HG02970 (cell line): Measurements from ENCODE around the gene NTN4.
"Not testable (repeated sequence)": the region's sequence is repeated elsewhere in the genome, so short reads cannot be mapped to it uniquely, and the experiment has no call there.

Experiments used
- ATAC-seq: cut with Tn5 transposase; IDR thresholded peaks from one replicate; pipeline ENCODE4 v1.9.1; 2021; ENCODE audit warnings: mild to moderate bottlenecking, moderate library complexity, moderate number of reproducible peaks; ENCODE audit not compliant: unreplicated experiment, low FRiP score

NTN4 gene

GRCh38 chr12:95633732-95634465 is 156.7 kb downstream of the NTN4 start:
- no peak for ATAC-seq

DNA sequence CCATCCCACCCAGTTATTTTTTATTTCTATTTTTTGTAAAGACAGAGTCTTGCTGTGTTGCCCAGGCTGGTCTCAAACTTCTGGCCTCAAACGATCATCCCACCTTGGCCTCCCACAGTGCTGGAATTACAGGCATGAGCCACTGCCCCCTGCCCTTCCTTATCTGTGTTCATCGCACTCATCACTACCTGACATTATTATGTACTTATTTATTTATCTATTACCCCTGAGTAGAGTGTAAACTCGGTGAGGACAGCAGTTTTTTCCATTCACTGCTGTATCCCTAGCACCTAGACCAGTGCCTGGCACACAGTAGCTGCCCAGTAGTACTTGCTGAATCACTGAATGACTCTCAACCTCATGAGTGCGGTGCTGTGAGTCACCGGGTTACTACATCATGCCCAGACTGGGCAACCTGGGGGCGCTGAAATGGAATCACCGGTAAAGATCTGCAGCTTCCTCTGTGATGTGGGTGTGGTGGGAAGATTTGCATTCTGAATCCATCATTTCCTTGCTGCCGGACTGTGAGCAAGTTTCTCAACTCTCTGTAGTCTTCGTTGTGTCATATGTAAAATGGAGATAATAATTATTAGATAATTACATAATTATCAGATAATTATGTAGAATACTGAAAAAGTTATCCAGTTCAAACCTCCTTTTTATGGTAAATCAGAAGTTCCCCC is 157.4 kb downstream of the NTN4 start:
- no peak for ATAC-seq

DNA sequence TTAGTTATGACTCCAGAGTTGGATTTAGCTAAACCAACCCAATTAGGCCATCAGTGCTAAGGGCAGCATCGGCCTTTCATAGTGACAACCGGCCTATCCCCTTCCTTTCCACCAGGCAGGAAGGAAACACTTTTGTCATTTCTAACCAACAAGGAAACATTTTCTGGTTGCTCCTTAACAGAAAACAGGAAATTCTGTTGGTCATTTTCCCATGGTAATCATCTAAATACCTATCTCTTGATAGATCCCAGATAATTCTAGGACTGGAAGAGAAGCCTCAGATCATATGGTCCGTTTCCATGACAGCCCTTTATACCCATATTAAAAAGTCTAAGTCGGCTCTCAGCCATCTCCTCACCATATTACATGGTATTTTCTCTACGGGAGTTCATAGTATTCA is 160.1 kb downstream of the NTN4 start:
- ATAC-seq, result no peak

GRCh38 chr12:95629392-95629791 is 161.2 kb downstream of the NTN4 start:
- ATAC-seq, result no peak

GRCh38 chr12:95626854-95627253 is 163.7 kb downstream of the NTN4 start:
- no peak for ATAC-seq

- ATAC-seq, result no peak
Observed at GRCh38 chr12:95625012-95625411, 165.6 kb downstream of the NTN4 start.

DNA sequence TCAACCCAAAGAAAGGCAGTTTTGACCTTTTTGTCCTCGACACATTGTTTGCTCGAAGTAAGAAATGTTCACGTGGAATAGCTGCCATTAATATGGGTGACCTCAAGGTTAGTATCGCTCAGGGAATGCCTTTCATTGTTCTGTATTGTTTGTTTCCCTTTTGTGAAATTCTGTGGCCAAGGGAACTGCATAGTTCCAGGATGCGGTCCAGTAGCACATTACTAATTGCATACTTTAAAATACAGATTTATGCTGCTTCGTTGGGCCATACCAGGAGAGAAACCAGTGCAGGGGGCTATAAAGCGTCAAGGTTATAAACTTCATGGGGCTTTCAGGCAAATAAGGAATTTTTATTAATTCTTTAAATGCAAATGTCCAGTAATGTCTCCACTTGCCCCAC is 166.0 kb downstream of the NTN4 start:
- no peak for ATAC-seq

GRCh38 chr12:95623554-95624170 is 166.9 kb downstream of the NTN4 start:
- no peak for ATAC-seq

GRCh38 chr12:95622879-95623278 is 167.7 kb downstream of the NTN4 start:
- no peak for ATAC-seq

DNA sequence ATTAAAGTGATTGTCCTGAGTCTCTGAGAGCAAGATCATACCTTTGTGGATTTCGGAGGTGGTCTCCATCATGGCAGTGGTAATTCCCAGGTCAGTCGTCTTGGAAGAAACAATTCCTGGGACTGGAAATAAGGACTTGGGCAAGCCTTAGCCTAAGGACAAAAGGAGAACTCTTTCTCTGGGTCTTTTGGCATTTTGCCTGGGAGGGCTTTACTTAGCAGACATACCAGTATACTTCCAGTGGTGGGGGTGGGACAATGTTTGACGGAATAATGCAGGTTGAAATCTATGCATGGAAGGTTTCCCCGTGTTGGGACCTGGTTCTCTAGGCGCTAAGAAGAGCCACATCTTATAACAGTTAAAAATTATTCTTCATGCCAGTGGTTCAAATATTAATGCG is 168.8 kb downstream of the NTN4 start:
- ATAC-seq, result no peak

DNA sequence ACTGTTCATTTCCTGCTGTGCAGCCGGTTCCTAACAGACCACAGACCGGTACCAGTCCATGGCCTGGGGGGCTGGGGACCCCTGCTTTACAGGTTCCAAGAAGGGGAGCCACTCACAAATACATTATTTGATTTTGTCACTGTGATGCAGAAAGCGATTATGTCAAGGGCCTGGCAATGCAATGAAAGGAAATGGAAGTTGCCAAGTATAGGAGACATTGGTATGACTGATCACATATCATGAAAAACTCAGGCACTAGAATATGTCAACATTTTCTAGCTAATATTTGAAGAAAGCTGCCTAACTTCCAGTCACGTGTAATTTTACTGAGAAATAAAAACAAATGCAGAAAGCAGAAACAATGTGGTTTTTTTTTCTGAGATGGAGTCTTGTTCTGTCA is 170.4 kb downstream of the NTN4 start:
- no peak for ATAC-seq

DNA sequence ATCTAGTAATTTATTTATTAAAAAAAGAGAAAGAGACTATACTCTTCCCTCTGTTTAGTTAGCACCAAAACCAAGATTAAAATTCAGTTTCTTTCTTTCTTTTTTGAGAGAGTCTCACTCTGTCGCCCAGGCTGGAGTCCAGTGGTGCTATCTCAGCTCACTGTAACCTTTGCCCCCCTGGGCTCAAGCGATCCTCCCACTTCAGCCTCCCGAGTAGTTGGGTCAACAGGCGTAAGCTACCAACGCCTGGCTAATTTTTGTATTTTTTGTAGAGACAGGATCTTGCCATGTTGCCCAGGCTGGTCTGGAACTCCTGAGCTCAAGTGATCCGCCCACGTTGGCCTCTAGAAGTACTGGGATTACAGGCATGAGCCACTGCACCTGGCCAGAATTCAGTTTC is 174.1 kb downstream of the NTN4 start:
- ATAC-seq, result not testable (repeated sequence)

DNA sequence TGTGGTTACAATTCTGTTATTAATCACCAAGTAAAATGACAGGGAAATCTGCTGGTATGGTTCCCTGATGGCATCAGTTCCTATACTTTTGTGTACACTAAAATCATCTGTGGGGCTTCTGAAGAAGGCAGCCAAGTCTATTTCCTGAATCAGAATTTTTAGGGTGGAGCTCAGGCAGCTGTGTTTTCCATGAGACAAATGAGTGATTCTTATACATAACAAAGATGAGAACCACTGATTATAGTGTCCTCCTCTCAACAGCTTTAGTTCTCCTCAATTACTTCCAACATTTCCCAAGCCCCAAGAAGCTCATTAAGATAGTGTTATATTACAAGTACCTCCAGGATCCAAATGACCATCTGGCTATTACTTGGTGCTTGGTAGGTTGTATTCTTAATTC is 174.8 kb downstream of the NTN4 start:
- ATAC-seq, result no peak

DNA sequence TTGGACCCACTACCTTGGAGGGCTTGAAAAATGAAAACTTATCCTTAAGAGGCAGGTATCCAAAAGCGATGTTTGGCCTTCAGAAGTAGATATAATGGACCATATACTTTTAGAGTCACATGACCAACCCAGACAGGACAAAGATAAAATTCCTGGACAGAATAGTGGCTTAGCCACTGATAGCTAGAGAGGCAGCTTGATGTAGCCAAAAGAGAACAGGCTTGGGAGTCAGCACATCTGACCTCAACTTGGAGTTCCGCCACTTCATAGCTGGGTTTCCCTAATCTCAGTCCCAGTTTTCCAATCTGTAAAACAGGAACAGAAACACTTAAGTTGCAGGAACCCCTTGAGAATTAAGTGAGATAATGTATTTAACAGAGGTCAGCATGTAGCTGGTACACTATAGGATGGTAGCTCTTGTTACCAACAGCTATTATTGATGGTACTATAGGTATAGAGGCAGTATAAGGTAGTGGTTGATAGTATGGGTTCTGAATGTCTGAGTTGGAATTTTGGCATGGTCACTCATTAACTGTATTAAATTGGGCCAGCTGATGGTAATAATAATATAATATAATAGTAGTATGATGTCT is 176.1 kb downstream of the NTN4 start:
- no peak for ATAC-seq

GRCh38 chr12:95613021-95613420 is 177.5 kb downstream of the NTN4 start:
- no peak for ATAC-seq

DNA sequence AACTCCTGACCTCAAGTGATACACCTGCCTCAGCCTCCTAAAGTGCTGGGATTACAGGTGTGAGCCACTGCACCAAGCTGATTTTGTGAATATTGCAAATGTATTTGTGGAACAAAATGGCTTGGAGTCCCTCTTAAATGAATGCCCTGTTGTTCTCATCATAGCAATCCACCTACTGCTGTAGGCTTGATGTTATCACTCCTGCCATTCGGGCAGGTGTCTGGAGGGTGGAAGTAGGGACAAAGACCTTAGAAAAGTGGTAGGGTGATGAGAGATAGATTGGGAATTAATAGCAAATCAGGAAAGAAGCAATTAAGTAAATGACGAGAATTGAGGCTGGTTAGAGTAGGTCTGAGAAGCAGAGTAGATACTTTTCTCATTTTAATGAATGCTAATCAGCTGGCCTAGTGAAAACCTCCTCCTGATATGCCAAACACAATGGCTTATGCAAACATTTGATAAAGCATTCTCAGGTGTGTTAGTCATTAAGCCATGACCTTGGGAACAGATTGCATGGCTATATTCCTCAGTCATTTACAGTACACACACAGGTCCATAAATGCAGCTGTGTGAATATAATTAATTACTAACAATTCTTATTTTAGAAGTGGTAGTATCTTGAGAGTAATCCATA is 178.8 kb downstream of the NTN4 start:
- ATAC-seq, result no peak

DNA sequence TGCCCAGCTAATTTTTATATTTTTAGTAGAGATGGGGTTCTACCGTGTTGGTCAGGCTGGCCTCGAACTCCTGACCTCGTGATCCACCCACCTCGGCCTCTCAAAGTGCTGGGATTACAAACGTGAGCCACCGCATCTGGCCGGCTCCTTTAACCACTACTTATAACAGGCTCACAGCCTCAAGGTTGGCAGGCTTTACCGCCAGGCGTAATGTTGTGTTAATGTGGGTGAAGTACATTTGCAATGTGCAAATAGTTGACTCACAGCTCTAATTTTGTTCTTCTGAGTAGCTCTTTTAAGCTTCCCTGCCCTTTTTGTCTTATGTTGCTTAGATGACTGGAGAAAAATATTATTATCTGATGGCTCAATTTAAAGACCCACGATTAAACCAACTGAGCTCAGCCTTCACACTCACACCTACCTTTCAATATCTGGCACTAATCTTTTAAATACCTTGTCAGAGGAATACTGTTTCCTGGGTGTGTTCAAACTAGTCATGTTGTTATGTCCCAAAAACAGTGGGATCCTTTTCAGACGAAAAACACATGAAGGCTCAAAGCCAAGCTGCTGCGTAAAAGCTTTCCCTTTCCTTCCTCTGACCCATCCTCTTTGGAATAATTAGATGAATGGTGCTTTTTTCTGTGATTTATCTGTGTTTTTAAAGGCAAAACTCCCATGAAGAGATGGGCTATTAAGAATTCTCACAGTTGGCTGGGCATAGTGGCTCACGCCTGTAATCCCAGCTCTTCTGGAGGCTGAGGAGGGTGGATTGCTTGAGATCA is 182.1 kb downstream of the NTN4 start:
- ATAC-seq, result no peak
